ENCODE measurements around the gene PSME3.

PSME3 gene

GRCh38 chr17:42832934-42833766, at the start of gene PSME3:
PSME3 (plus strand) TSS chr17:42833397; CDS start chr17:42833632, 235 bp downstream.
- in situ Hi-C loops (cut with HindIII; ENCODE audit: low sequenced_read_pairs), result no loop called here

DNA sequence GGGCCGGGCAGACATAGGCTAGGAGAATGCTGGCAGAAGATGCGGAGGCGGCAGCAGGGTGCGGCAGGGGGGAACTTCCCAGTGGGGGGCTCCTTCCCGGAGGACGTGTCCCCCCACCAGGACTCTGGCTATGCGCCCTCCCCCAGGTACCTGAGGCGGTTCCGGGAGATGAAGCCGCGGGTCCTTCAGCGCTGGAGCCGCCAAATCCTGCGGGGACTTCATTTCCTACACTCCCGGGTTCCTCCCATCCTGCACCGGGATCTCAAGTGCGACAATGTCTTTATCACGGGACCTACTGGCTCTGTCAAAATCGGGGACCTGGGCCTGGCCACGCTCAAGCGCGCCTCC, 49.4 kb upstream of the PSME3 start:
- in situ Hi-C loops (cut with HindIII; ENCODE audit: low sequenced_read_pairs), result no loop called here

DNA sequence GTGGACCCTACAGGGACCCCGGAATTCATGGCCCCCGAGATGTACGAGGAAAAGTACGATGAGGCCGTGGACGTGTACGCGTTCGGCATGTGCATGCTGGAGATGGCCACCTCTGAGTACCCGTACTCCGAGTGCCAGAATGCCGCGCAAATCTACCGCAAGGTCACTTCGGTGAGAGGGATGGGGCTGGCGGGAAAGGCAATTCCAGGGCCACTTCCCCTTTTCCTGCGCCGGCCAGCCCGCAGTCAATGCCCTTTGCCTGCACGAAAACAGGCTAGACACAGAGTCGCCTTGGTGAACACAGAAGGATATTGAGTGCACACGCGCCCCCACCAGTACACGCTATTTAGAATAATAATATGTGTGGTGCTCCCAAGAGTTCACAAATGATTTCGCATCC, 48.8 kb upstream of the PSME3 start:
- in situ Hi-C loops (cut with HindIII; ENCODE audit: low sequenced_read_pairs), result no loop called here

- in situ Hi-C loops (cut with HindIII; ENCODE audit: low sequenced_read_pairs), result no loop called here
These were observed 48.2 kb upstream of the PSME3 start for GRCh38 chr17:42784811-42785592.

DNA sequence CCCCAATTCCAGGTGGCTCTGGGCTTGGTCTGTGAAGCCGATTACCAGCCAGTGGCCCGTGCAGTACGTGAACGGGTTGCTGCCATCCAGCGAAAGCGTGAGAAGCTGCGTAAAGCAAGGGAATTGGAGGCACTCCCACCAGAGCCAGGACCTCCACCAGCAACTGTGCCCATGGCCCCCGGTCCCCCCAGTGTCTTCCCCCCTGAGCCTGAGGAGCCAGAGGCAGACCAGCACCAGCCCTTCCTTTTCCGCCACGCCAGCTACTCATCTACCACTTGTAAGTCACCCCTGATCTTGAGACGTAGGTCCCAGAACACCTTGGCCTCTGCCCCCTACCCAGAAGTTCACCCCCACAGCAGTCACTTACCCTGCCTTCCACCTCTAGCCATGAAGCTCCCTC, 45.9 kb upstream of the PSME3 start:
- in situ Hi-C loops (cut with HindIII; ENCODE audit: low sequenced_read_pairs), result no loop called here

GRCh38 chr17:42791948-42792347, 41.2 kb upstream of the PSME3 start:
- in situ Hi-C loops (cut with HindIII; ENCODE audit: low sequenced_read_pairs), result no loop called here

- in situ Hi-C loops (cut with HindIII; ENCODE audit: low sequenced_read_pairs), result no loop called here
These were observed 40.7 kb upstream of the PSME3 start for GRCh38 chr17:42792545-42792944.

- in situ Hi-C loops (cut with HindIII; ENCODE audit: low sequenced_read_pairs), result no loop called here
These were observed 38.1 kb upstream of the PSME3 start for GRCh38 chr17:42795061-42795460.

DNA sequence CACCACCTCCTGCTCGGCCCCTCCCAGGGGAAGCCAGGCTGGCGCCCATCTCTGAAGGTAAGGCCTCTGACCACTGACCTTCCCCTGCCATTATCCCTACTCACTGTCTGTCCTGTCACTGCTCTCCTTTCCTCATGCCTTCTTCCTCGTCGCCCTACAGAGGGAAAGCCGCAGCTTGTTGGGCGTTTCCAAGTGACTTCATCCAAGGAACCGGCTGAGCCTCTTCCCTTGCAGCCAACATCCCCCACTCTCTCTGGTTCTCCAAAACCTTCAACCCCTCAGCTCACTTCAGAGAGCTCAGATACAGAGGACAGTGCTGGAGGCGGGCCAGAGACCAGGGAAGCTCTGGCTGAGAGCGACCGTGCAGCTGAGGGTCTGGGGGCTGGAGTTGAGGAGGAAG, 37.7 kb upstream of the PSME3 start:
- in situ Hi-C loops (cut with HindIII; ENCODE audit: low sequenced_read_pairs), result no loop called here

DNA sequence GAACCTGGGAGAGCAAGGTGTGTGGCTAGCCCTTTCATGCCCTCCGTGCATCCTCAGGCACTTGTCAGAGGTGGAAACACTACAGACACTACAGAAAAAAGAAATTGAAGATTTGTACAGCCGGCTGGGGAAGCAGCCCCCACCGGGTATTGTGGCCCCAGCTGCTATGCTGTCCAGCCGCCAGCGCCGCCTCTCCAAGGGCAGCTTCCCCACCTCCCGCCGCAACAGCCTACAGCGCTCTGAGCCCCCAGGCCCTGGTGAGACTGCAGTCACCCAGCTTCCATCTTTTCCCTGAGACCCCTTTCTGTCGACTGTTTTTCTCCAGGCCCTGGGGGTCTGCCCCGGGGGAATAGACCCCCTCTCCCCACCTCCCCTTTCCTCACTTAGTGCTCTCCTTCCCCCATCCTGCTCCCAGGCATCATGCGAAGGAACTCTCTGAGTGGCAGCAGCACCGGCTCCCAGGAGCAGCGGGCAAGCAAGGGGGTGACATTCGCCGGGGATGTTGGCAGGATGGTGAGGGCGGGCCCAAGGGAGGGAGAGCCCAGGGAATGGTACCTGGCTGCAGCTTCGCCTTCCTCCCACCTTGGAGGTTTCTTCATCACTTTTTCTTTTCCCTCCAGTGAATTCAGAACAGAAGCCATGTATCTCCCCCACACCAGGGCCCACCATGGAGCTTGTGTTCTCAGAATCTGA, 37.0 kb upstream of the PSME3 start:
- in situ Hi-C loops (cut with HindIII; ENCODE audit: low sequenced_read_pairs), result no loop called here

DNA sequence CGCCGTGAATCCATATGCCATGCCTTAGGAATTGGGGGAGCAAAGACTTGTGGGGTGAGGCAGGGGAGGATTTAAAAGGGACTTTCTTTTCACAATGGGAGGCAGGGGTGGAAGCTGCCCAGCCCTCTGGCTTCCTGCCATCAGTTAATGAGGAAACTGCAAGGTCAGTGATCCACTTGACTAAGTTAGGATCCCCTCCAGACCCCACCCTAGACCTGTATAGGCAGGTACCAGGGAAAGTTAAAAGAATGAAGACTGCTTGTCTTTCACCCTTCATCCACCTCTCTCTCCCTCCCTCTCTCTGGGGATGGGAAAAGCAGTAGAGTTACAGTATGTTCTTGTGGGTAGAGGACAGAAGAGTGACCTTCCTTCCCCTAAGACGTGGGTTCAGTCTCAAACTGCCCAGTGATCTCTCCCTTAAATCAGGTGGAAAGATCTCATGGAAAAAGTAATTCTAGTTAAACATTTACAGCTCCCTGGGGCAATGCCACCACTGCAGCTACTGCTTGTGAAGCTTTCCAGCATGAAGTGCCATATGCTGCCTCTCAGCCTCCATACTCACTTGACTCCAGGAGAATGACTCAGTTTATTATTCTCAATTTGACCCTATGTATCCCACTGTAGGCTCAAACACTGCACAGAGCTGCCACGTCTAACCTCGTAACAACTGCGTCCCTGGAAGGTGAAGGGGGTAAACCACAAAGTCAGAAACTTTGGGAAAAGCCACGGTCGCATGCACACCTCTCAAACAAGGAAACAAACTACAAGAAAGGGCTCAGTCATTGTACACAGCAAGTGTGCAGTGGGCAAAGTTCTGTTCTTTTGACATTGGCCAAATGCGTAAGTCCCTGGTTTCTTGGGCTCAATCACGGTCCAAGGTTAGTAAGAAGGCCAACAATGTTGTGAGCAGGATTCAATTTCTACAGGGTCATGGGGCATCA, 35.9 kb upstream of the PSME3 start:
- in situ Hi-C loops (cut with HindIII; ENCODE audit: low sequenced_read_pairs), result no loop called here

DNA sequence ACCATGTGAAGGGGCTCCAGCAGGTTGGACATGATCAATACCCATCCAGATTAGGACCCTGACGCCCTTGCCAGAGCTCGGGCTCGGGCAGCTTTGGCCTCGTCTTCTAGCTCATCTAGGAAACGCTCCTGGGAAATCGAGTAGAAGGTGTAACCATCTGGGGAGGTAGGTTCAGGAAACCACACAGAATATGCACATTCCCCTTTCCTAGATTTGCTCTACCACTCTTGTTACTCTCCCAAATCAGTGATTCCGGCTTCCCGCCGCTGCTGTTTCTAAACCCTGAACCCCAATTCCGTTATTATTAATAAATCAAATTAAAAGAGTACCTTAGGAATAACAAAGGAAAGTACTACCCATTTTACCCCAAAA, 35.2 kb upstream of the PSME3 start:
- in situ Hi-C loops (cut with HindIII; ENCODE audit: low sequenced_read_pairs), result no loop called here

DNA sequence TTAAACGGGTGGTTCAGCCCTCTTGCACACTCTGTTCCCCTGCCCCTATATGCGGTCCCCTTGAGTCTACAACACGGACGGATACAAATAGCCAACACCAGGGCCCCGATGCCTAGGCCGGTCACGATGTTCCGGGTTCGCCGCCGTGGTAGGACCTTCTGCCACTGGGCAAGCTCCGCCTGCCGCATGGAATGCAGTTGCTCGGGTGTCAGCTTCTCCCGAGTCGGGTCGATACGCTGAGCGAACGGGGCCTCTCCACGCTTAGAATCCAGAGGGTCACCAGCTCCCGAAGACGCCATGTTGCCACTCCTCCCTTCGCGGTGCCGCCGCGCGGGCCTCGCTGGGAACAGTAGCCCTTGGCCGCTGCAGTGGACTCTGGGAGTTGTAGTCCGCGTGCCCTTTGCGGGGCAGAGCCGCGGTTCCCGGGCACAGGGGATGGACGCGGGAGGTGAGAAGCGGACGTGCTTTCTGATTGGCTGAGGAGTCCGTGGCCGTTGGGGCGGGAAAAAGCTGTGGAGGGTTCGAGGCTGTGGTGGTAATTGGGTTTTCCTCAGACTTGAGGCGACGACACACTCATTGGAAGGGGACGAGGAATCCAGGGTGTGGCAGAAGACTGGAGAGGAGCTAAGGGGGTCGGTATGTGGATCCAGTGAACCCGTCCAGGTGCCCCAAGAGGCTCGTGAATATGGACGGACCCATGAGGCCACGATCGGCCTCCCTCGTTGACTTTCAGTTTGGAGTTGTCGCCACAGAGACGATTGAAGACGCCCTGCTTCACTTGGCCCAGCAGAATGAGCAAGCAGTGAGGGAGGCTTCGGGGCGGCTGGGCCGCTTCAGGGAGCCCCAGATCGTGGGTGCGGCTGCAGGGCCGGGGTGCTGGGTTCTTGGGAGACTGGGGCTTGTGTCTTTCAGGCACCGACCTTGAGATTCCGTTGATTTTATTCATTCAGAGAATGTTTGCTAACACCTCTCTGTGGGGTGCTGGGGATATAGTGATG, 34.5 kb upstream of the PSME3 start, which contains the start of the genes CNTD1 and COA3:
Gene CNTD1, plus strand, starts transcription at position 479 of the 998 bp plus-strand sequence. Its CDS starts 207 bp downstream, at position 686.
Gene COA3, minus strand, starts transcription at position 322 of the 998 bp plus-strand sequence. Its CDS starts 23 bp downstream, at position 299.
- in situ Hi-C loops (cut with HindIII; ENCODE audit: low sequenced_read_pairs), result no loop called here

- in situ Hi-C loops (cut with HindIII; ENCODE audit: low sequenced_read_pairs), result no loop called here
These were observed 29.9 kb upstream of the PSME3 start for GRCh38 chr17:42803074-42803883.

GRCh38 chr17:42804918-42805367, 28.3 kb upstream of the PSME3 start:
- in situ Hi-C loops (cut with HindIII; ENCODE audit: low sequenced_read_pairs), result no loop called here

GRCh38 chr17:42806249-42806648, 26.9 kb upstream of the PSME3 start:
- in situ Hi-C loops (cut with HindIII; ENCODE audit: low sequenced_read_pairs), result no loop called here

DNA sequence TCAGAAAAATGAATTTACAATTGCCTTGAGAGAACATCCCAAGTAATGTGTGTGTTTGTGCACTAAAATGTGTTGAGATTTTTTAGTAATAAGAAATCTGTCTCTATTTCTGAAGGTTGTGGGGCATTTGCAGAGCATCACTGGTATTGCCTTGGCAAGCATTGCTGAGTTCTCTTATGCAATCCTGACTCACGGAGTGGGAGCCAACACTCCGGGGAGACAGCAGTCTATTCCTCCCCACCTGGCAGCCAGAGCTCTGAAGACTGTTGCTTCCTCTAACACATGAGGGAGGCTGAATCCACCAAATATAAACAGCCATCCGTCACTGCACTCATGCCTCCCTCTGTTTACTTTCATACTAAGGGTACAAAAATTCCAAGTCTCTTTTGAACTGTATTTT, 23.9 kb upstream of the PSME3 start:
- in situ Hi-C loops (cut with HindIII; ENCODE audit: low sequenced_read_pairs), result no loop called here

Data from endothelial cell of hepatic sinusoid (primary cell).